Ovary (tissue), 3 donors: ENCODE data around the gene ARR3.

Experiments used
- CTCF ChIP-seq, 3 donors: fragments of 450-650 bp in 2 of 3; fragments of 200-600 bp in 1 of 3; IDR thresholded peaks; one replicate each; pipeline versions ENCODE4 v1.5.1 to v1.8.0; 2016 to 2022; ENCODE audit warnings: antibody characterized with exemption in 3 of 3, mild to moderate bottlenecking in 1 of 3
- EP300 ChIP-seq: sonication (generic); formaldehyde crosslinking; IDR thresholded peaks from one replicate; pipeline ENCODE4 v1.6.1; 2017; ENCODE audit warnings: antibody characterized with exemption
- donor health status: DM: no; HTN: no; CAD: no.

GRCh38 chrX:70313503-70313902 lies 45.4 kb downstream of the ARR3 start:
- TF ChIP-seq CTCF (IDR thresholded peaks at IDR 0.05) (no peak), EP300 (no peak)
